Stomach (tissue), 9 donors: ENCODE data around the gene ZNRF3. TPM values are rescaled to one million over a fixed set of nuclear protein-coding genes. Genes with fewer than 3 reads are reported as not detected.
A peak's percentile ranks its signal among the peaks of the same experiment; 100 is the strongest.

Experiments used
- DNase-seq, 2 donors: peaks; one replicate each; pipeline versions ENCODE4 v3.0.0 to v3.0.0-alpha.2; 2013 to 2019
- H3K27ac ChIP-seq, 5 donors: fragments of 200-600 bp in 4 of 5; sonication (generic) in 4 of 5; one replicate each; pipeline ENCODE4 v1.5.1; 2013 to 2019; ENCODE audit warnings: mild to moderate bottlenecking in 1 of 5, moderate library complexity in 1 of 5
- H3K27me3 ChIP-seq, 3 donors: fragments of 200-600 bp; sonication (generic); one replicate each; pipeline ENCODE4 v1.5.1; 2017 to 2019; ENCODE audit warnings: mixed run types in 1 of 3
- H3K36me3 ChIP-seq, 4 donors: fragments of 200-600 bp; sonication (generic); 1 replicate in 3 of 4; 2 replicates in 1 of 4; pipeline ENCODE4 v1.5.1; 2016 to 2019
- H3K4me1 ChIP-seq, 4 donors: fragments of 200-600 bp; sonication (generic); one replicate each; pipeline ENCODE4 v1.5.1; 2016 to 2019
- H3K4me3 ChIP-seq, 4 donors: fragments of 200-600 bp; sonication (generic) in 3 of 4; one replicate each; pipeline ENCODE4 v1.5.1; 2016 to 2019; ENCODE audit warnings: mild to moderate bottlenecking in 1 of 4
- H3K9me3 ChIP-seq, 4 donors: fragments of 200-600 bp; sonication (generic); one replicate each; pipeline ENCODE4 v1.5.1; 2016 to 2019
- CTCF ChIP-seq, 7 experiments: fragments of 450-650 bp in 4 of 7; fragments of 200-600 bp in 3 of 7; sonication (generic) in 3 of 7; IDR thresholded peaks; one replicate each; pipeline ENCODE4 v1.5.1; 2016 to 2019; ENCODE audit warnings: antibody characterized with exemption in 7 of 7, control low read depth in 2 of 7, mild to moderate bottlenecking in 1 of 7
- EP300 ChIP-seq: sonication (generic); formaldehyde crosslinking; IDR thresholded peaks from one replicate; pipeline ENCODE4 v1.6.1; 2017; ENCODE audit warnings: antibody characterized with exemption
- POLR2A ChIP-seq, 4 donors: fragments of 450-650 bp; IDR thresholded peaks; one replicate each; pipeline ENCODE4 v1.6.1; 2016; ENCODE audit warnings: antibody characterized with exemption in 4 of 4, control low read depth in 2 of 4, mild to moderate bottlenecking in 1 of 4, moderate library complexity in 1 of 4
- POLR2AphosphoS5 ChIP-seq, 3 donors: sonication (generic); formaldehyde crosslinking; IDR thresholded peaks; one replicate each; pipeline ENCODE4 v1.6.1; 2016; ENCODE audit warnings: antibody characterized with exemption in 3 of 3
- WGBS, 5 donors: extraction: QIAGEN DNeasy Blood & Tissue Kit in 3 of 5; methylation state at CpG; one replicate each; pipeline versions ENCODE4 v1.1.5 to v1.1.7; 2013 to 2018; 5-methylcytosine and 5-hydroxymethylcytosine counted together
- intact Hi-C: fragments of 100-400 bp; cut with DNase I; formaldehyde crosslinking; loops from one replicate; pipeline ENCODE4 v1.15.1; 2023; ENCODE audit warnings: low total_unique reads
- polyA plus RNA-seq, 3 donors: library from polyadenylated mRNA; stranded (reverse); fragments of 200-250 nt; gene quantifications; one replicate each; pipeline ENCODE4 v1.2.3, GENCODE V29; 2013
- total RNA-seq, 5 donors: library from RNA; depleted of rRNA; stranded (reverse); fragments of >200 nt; gene quantifications; one replicate each; pipeline versions ENCODE4 v1.1.0 to v1.2.3, GENCODE V29; 2014 to 2016
- donor health status: healthy with polysubstance abuse.
- donor health status: Bipolar disorder and iron deficiency.
- donor health status: healthy.

The ZNRF3 gene
- total and polyA plus RNA-seq, 8 donors: 1.4 to 52.7 (median 3.6) TPM

- TF ChIP-seq EP300: no peak
- no peak for TF ChIP-seq CTCF (IDR thresholded peaks at IDR 0.05)
- no peak for TF ChIP-seq POLR2AphosphoS5 (IDR thresholded peaks at IDR 0.05)
- TF ChIP-seq POLR2A (IDR thresholded peaks at IDR 0.05): no peak
- intact Hi-C loops: no loop called here
- Histone ChIP-seq H3K4me3 (no peak overlapping the region), H3K36me3 (no peaks in the 10 kb centered on the region), H3K27me3 (no peaks in the 10 kb centered on the region), H3K4me1 (peaks cover 0 to 69% (median 37%) of the 10 kb centered on the region in 4 donors), H3K27ac (no peak overlapping the region), H3K9me3 (no peaks in the 10 kb centered on the region)
- no peak for DNase-seq
- 78 to 91% (median 87%) methylated on average over 2 of the region's 2 CpGs for WGBS, 5 donors
These were observed 13.2 kb downstream of the ZNRF3 start for GRCh38 chr22:28896611-28897010.

GRCh38 chr22:28898233-28898629 lies 14.9 kb downstream of the ZNRF3 start:
- TF ChIP-seq POLR2AphosphoS5 (IDR thresholded peaks at IDR 0.05) (no peak), EP300 (no peak), CTCF (IDR thresholded peaks at IDR 0.05) (no peak), POLR2A (IDR thresholded peaks at IDR 0.05) (no peak)
- H3K4me1 ChIP-seq: peaks cover 5 to 65% (median 34%) of the 10 kb centered on the region in 4 donors
- no peaks in the 10 kb centered on the region for H3K36me3 ChIP-seq
- H3K4me3 ChIP-seq: no peak overlapping the region
- WGBS, 5 donors: 88 to 91% (median 89%) methylated on average over 4 of the region's 4 CpGs
- H3K27me3 ChIP-seq: no peaks in the 10 kb centered on the region
- H3K27ac ChIP-seq: peak overlapping the region in 1 of 5 donors; percentile 29
- intact Hi-C loops: no loop called here
- H3K9me3 ChIP-seq: no peaks in the 10 kb centered on the region
- DNase-seq: no peak

GRCh38 chr22:28899199-28899853 lies 16.0 kb downstream of the ZNRF3 start:
- Histone ChIP-seq H3K27ac (no peak overlapping the region), H3K36me3 (no peaks in the 10 kb centered on the region), H3K4me3 (no peak overlapping the region), H3K4me1 (peaks cover 16 to 74% (median 41%) of the 10 kb centered on the region in 4 donors), H3K9me3 (no peaks in the 10 kb centered on the region), H3K27me3 (no peaks in the 10 kb centered on the region)
- no peak for TF ChIP-seq CTCF (IDR thresholded peaks at IDR 0.05)
- no peak for TF ChIP-seq POLR2AphosphoS5 (IDR thresholded peaks at IDR 0.05)
- no peak for TF ChIP-seq EP300
- no peak for TF ChIP-seq POLR2A (IDR thresholded peaks at IDR 0.05)
- 59 to 72% (median 62%) methylated on average over 9 of the region's 9 CpGs for WGBS, 5 donors
- DNase-seq: no peak
- intact Hi-C loops: no loop called here

GRCh38 chr22:28900379-28900925 lies 17.1 kb downstream of the ZNRF3 start:
- TF ChIP-seq CTCF (IDR thresholded peaks at IDR 0.05): no peak
- H3K4me1 ChIP-seq: peaks cover 23 to 79% (median 49%) of the 10 kb centered on the region in 4 donors
- WGBS, 5 donors: 78 to 85% (median 81%) methylated on average over 4 of the region's 4 CpGs
- H3K4me3 ChIP-seq: no peak overlapping the region
- no peaks in the 10 kb centered on the region for H3K36me3 ChIP-seq
- no peaks in the 10 kb centered on the region for H3K9me3 ChIP-seq
- DNase-seq: no peak
- intact Hi-C loops: no loop called here
- no peaks in the 10 kb centered on the region for H3K27me3 ChIP-seq
- no peak overlapping the region for H3K27ac ChIP-seq
